HepG2 (cell line): ENCODE results near the gene JAZF1. TPM values are rescaled to one million over a fixed set of nuclear protein-coding genes. Genes with fewer than 3 reads are reported as not detected.

Experiments
- ATAC-seq: fragments of 200-7000 bp; cut with Tn5 transposase; 3 replicates; pipeline ENCODE4 v1.9.1; 2020; ENCODE audit warnings: mild to moderate bottlenecking, moderate library complexity
- BruUV-seq: library from RNA; stranded (reverse); fragments of 400-500 nt; replicated peaks from 2 replicates; lab custom pipeline; 2021; lab: Mats Ljungman, UMichigan
- CTCF ChIA-PET: fragments of 300-600 bp; formaldehyde crosslinking; extraction: SDS; loops from one replicate; lab custom pipeline; 2021; ENCODE audit warnings: low total read pairs, inconsistent platforms, low intra/inter-chr PET ratio; lab: Yijun Ruan, JAX
- POLR2A ChIA-PET: fragments of 350-600 bp; sonication (Branson Sonifier 250); formaldehyde crosslinking; loops from one replicate; lab custom pipeline; 2020; ENCODE audit warnings: antibody characterized with exemption, inconsistent platforms; lab: Yijun Ruan, JAX
- DNase-seq: peaks from one replicate; pipeline ENCODE4 v3.0.0-alpha.2; 2015; ENCODE audit warnings: low spot score
- FAIRE-seq: peaks from 3 replicates; lab custom pipeline; 2011; peaks lifted over from hg19 to GRCh38; lab: Jason Lieb, UNC
- H2AFZ ChIP-seq: one replicate; pipeline ENCODE4 v1.6.1; 2011; ENCODE audit warnings: low read length, inconsistent platforms
- H3K27ac ChIP-seq: fragments of 300-600 bp; 3 replicates; pipeline ENCODE4 v1.8.0; 2011; ENCODE audit warnings: mixed run types, mild to moderate bottlenecking, mixed read lengths, low read length, inconsistent platforms; ENCODE audit not compliant: insufficient read depth; ENCODE audit errors: extremely low read length
- H3K27me3 ChIP-seq, 2 experiments: fragments of 200-600 bp in 1 of 2; 2 replicates in 1 of 2; 3 replicates in 1 of 2; pipeline versions ENCODE4 v1.6.0 to v1.8.0; 2011; ENCODE audit warnings: low read length in 2 of 2, mild to moderate bottlenecking in 2 of 2, moderate library complexity in 2 of 2, inconsistent platforms in 1 of 2; ENCODE audit not compliant: insufficient read depth in 2 of 2, control insufficient read depth in 1 of 2
- H3K36me3 ChIP-seq, 2 experiments: fragments of 200-600 bp in 1 of 2; replicated peaks in 1 of 2; 2 replicates in 1 of 2; 3 replicates in 1 of 2; pipeline versions ENCODE4 v1.5.1 to v1.8.0; 2011; ENCODE audit warnings: low read length in 2 of 2, inconsistent platforms in 1 of 2; ENCODE audit not compliant: insufficient read depth in 2 of 2, control insufficient read depth in 1 of 2
- H3K4me1 ChIP-seq: 2 replicates; pipeline ENCODE4 v1.5.1; 2012; ENCODE audit warnings: low read length, inconsistent platforms; ENCODE audit not compliant: insufficient read depth
- H3K4me2 ChIP-seq: 2 replicates; pipeline ENCODE4 v1.6.0; 2011; ENCODE audit warnings: low read depth, low read length, inconsistent platforms
- H3K4me3 ChIP-seq, 3 experiments: fragments of 200-600 bp in 1 of 3; sonication (generic), shearing (Covaris generic) in 1 of 3; replicated peaks in 1 of 3; 2 replicates each; pipeline ENCODE4 v1.5.1; 2011 to 2016; ENCODE audit warnings: low read length in 3 of 3, inconsistent platforms in 2 of 3, low read depth in 2 of 3, mild to moderate bottlenecking in 2 of 3, control low read depth in 1 of 3, mixed read lengths in 1 of 3; ENCODE audit not compliant: insufficient read depth in 1 of 3
- H3K79me2 ChIP-seq: one replicate; pipeline ENCODE4 v1.6.1; 2011; ENCODE audit warnings: low read length, inconsistent platforms; ENCODE audit not compliant: insufficient read depth
- H3K9ac ChIP-seq: 2 replicates; pipeline ENCODE4 v1.6.0; 2011; ENCODE audit warnings: mild to moderate bottlenecking, low read depth, low read length, inconsistent platforms; ENCODE audit not compliant: insufficient read depth
- H3K9me3 ChIP-seq: 2 replicates; pipeline ENCODE4 v1.5.1; 2012; ENCODE audit warnings: mild to moderate bottlenecking, low read length
- H4K20me1 ChIP-seq: 2 replicates; pipeline ENCODE4 v1.6.0; 2011; ENCODE audit warnings: inconsistent platforms, mild to moderate bottlenecking, low read length, moderate library complexity; ENCODE audit not compliant: insufficient read depth
- AKNA ChIP-seq: sonication (generic); formaldehyde crosslinking; IDR thresholded peaks from 2 replicates; pipeline ENCODE4 v1.4.0; 2020; ENCODE audit warnings: missing genetic modification reagents, borderline replicate concordance
- HNRNPL ChIP-seq: fragments of 200-400 bp; formaldehyde crosslinking; IDR thresholded peaks from 2 replicates; pipeline ENCODE4 v1.6.1; 2017; ENCODE audit warnings: mild to moderate bottlenecking, low read depth, low read length
- REL ChIP-seq: sonication (generic); formaldehyde crosslinking; conservative IDR thresholded peaks from 2 replicates; pipeline ENCODE4 v1.8.0; 2022; ENCODE audit warnings: mild to moderate bottlenecking, missing genetic modification reagents, moderate library complexity
- ZNF18 ChIP-seq: sonication (generic); formaldehyde crosslinking; IDR thresholded peaks from 2 replicates; pipeline ENCODE4 v1.8.0; 2022; ENCODE audit warnings: mild to moderate bottlenecking, missing genetic modification reagents; ENCODE audit not compliant: insufficient replicate concordance
- ZNF333 ChIP-seq: sonication (generic); formaldehyde crosslinking; IDR thresholded peaks from 2 replicates; pipeline ENCODE4 v1.4.0; 2020; ENCODE audit warnings: mild to moderate bottlenecking, missing genetic modification reagents, borderline replicate concordance
- ZSCAN30 ChIP-seq: sonication (generic); formaldehyde crosslinking; IDR thresholded peaks from 2 replicates; pipeline ENCODE4 v1.5.0; 2020; ENCODE audit warnings: mild to moderate bottlenecking, missing genetic modification reagents
- WGBS: methylation state at CpG from one replicate; pipeline ENCODE4 v1.1.6; 2017; ENCODE audit warnings: low lambda C conversion rate; 5-methylcytosine and 5-hydroxymethylcytosine counted together
- in situ Hi-C: cut with HindIII; loops from 2 replicates; pipeline ENCODE4 v1.10.0; 2017; ENCODE audit warnings: low pct_unique_long_range_greater_than_20kb; ENCODE audit not compliant: extremely low pct_ligation_motif_present
- intact Hi-C: fragments of 100-400 bp; cut with micrococcal nuclease; formaldehyde crosslinking; loops from one replicate; pipeline ENCODE4 v1.10.0; 2022; ENCODE audit not compliant: unreplicated experiment
- polyA plus RNA-seq, 8 experiments: library from polyadenylated mRNA; depleted of rRNA in 3 of 8; stranded (reverse) in 7 of 8; unstranded in 1 of 8; fragments of >200 nt; fragmentation: Illumina TruSeq in 4 of 8; extraction: Trizol in 4 of 8; gene quantifications; 2 replicates each; pipeline versions ENCODE4 v1.2.1 to v1.2.3, GENCODE V29; 2011 to 2016; ENCODE audit warnings: low read depth in 4 of 8, missing spikeins in 1 of 8, mixed read lengths in 1 of 8; ENCODE audit not compliant: insufficient read depth in 1 of 8
- total RNA-seq, 5 experiments: library from RNA; depleted of rRNA; stranded (reverse); fragments of >200 nt; fragmentation: Illumina TruSeq; extraction: Trizol; gene quantifications; 2 replicates each; pipeline ENCODE4 v1.2.3, GENCODE V29; 2016; ENCODE audit warnings: low read depth in 1 of 5
- TF ChIP-seq, protein P1 (sequence below): IDR thresholded peaks from 2 replicates; pipeline ENCODE4 v1.6.1; 2012; ENCODE audit warnings: low read length, improper control_type of control experiment

Gene JAZF1
- total and polyA plus RNA-seq, 2 of the 13 experiments (the other 11 are each of a cell fraction or from before 2014, with no cell fraction given) = not detected

DNA sequence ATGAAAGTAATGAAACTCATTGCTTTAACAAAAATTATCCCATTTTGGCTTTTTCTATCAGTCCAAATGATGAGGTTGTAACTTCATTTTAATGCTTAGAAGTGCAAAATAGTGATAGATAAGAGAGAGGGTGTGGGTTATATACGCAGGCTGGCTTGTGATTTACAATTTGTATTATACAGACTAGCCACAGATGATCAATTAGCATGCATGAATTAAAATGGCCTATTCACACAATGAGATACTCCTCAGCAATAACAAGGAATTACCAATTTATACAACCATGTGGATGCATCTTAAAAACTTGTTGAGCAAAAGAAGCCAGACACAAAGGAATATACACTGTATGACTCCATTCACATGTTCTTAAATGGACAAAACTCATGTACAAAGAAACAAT lies 45.4 kb upstream of the JAZF1 start:
- no peaks in the 10 kb centered on the region for H3K9me3 ChIP-seq
- WGBS = 12% methylated on average over 1 of the region's 1 CpG
- H3K4me3 ChIP-seq = no peak overlapping the region
- POLR2A ChIA-PET = no interaction called here
- in situ Hi-C loops = no loop called here
- no peaks in the 10 kb centered on the region for H3K36me3 ChIP-seq
- no peaks in the 10 kb centered on the region for H4K20me1 ChIP-seq
- DNase-seq = no peak
- H3K79me2 ChIP-seq = no peaks in the 10 kb centered on the region
- no peaks in the 10 kb centered on the region for H3K27me3 ChIP-seq
- H3K4me2 ChIP-seq = no peak overlapping the region
- TF ChIP-seq, protein P1, sequence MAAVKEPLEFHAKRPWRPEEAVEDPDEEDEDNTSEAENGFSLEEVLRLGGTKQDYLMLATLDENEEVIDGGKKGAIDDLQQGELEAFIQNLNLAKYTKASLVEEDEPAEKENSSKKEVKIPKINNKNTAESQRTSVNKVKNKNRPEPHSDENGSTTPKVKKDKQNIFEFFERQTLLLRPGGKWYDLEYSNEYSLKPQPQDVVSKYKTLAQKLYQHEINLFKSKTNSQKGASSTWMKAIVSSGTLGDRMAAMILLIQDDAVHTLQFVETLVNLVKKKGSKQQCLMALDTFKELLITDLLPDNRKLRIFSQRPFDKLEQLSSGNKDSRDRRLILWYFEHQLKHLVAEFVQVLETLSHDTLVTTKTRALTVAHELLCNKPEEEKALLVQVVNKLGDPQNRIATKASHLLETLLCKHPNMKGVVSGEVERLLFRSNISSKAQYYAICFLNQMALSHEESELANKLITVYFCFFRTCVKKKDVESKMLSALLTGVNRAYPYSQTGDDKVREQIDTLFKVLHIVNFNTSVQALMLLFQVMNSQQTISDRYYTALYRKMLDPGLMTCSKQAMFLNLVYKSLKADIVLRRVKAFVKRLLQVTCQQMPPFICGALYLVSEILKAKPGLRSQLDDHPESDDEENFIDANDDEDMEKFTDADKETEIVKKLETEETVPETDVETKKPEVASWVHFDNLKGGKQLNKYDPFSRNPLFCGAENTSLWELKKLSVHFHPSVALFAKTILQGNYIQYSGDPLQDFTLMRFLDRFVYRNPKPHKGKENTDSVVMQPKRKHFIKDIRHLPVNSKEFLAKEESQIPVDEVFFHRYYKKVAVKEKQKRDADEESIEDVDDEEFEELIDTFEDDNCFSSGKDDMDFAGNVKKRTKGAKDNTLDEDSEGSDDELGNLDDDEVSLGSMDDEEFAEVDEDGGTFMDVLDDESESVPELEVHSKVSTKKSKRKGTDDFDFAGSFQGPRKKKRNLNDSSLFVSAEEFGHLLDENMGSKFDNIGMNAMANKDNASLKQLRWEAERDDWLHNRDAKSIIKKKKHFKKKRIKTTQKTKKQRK = no peak
- TF ChIP-seq HNRNPL (no peak), AKNA (CRISPR knock-in tag) (no peak), REL (CRISPR knock-in tag) (no peak), ZSCAN30 (CRISPR knock-in tag) (no peak), ZNF333 (CRISPR knock-in tag) (no peak), ZNF18 (no peak)
- no peak overlapping the region for H2AFZ ChIP-seq
- CTCF ChIA-PET = no interaction called here
- H3K9ac ChIP-seq = no peak overlapping the region
- ATAC-seq = no peak
- intact Hi-C loops = no loop called here
- BruUV-seq = no TSS peak
- H3K27ac ChIP-seq = no peak overlapping the region
- H3K4me1 ChIP-seq = peaks cover 7% of the 10 kb centered on the region
- no peak for FAIRE-seq
